HepG2 (cell line): Measurements from ENCODE around the gene GLI3.
"Not testable (repeated sequence)": the region's sequence is repeated elsewhere in the genome, so short reads cannot be mapped to it uniquely, and the experiment has no call there.

Experiments
- BRD4 ChIP-seq: sonication (generic); formaldehyde crosslinking; IDR thresholded peaks from 2 replicates; pipeline ENCODE4 v1.4.0; 2020; ENCODE audit warnings: missing genetic modification reagents
- ETS1 ChIP-seq: sonication (generic); formaldehyde crosslinking; IDR thresholded peaks from 2 replicates; pipeline ENCODE4 v1.4.0; 2020; ENCODE audit warnings: missing genetic modification reagents
- NBN ChIP-seq: fragments of 450-650 bp; conservative IDR thresholded peaks from 2 replicates; pipeline ENCODE4 v1.6.1; 2017
- PHF20 ChIP-seq: sonication (generic); formaldehyde crosslinking; IDR thresholded peaks from 2 replicates; pipeline ENCODE4 v1.5.0; 2020; ENCODE audit warnings: mild to moderate bottlenecking, missing genetic modification reagents
- POLR2A ChIP-seq, 2 experiments: IDR thresholded peaks; 2 replicates each; pipeline ENCODE4 v1.6.1; 2011; ENCODE audit warnings: low read depth in 2 of 2, low read length in 2 of 2, mild to moderate bottlenecking in 1 of 2, moderate library complexity in 1 of 2; ENCODE audit not compliant: insufficient read depth in 1 of 2
- THAP7 ChIP-seq: sonication (generic); formaldehyde crosslinking; IDR thresholded peaks from 2 replicates; pipeline ENCODE4 v1.8.1; 2023; ENCODE audit warnings: mild to moderate bottlenecking, missing genetic modification reagents
- YY1 ChIP-seq: IDR thresholded peaks from 2 replicates; pipeline ENCODE4 v1.6.1; 2011; ENCODE audit warnings: low read length, low read depth, moderate library complexity, mild to moderate bottlenecking; ENCODE audit not compliant: insufficient read depth, insufficient replicate concordance
- ZNF75D ChIP-seq: sonication (generic); formaldehyde crosslinking; IDR thresholded peaks from 2 replicates; pipeline ENCODE4 v1.8.1; 2023; ENCODE audit warnings: missing genetic modification reagents, mild to moderate bottlenecking, borderline replicate concordance
- ZSCAN29 ChIP-seq: sonication (generic); formaldehyde crosslinking; conservative IDR thresholded peaks from 2 replicates; pipeline ENCODE4 v1.4.0; 2020; ENCODE audit warnings: mild to moderate bottlenecking, missing genetic modification reagents
- TF ChIP-seq, protein P1 (sequence below): sonication (generic); formaldehyde crosslinking; IDR thresholded peaks from 2 replicates; pipeline ENCODE4 v1.5.1; 2020; ENCODE audit warnings: missing genetic modification reagents, mild to moderate bottlenecking, borderline replicate concordance

DNA sequence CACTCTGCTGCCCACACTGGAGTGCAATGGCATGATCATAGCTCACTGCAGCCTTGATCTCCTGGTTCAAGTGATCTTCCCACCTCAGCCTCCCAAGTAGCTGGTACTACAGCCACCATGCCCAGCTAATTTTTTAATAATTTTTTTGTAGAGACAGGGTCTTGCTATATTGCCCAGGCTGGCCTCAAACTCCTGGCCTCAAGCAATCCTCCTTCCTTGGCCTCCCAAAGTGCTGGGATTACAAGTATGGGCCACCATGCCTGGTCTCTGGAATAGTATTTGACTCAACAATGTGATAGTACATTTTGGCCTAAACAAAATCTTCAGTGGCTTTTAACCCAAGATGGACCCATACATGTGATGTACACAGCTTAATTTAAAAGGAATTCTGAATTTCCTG is 27.9 kb downstream of the GLI3 start:
- TF ChIP-seq PHF20 (CRISPR knock-in tag); ETS1; THAP7 (CRISPR knock-in tag); BRD4; ZSCAN29 (CRISPR knock-in tag); NBN; ZNF75D (CRISPR knock-in tag); YY1; POLR2A (IDR thresholded peaks at IDR 0.05; ENCODE audit: insufficient read depth in 1 of 2, low read depth in 2 of 2, low read length in 2 of 2): not testable (repeated sequence)
- TF ChIP-seq, protein P1, sequence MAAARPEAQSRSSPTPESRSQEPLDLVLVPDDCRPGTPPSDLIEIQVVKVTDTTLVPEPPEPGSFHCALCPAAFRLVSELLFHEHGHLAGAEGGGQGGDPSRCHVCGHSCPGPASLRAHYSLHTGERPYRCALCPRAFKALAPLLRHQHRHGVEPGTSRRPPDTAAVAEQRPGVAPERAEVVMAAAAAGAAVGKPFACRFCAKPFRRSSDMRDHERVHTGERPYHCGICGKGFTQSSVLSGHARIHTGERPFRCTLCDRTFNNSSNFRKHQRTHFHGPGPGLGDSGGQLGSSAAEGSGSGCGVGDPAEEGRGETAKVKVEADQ (CRISPR knock-in tag): not testable (repeated sequence)
